Parathyroid adenoma (tissue), 2 donors: ENCODE measurements around the gene HRC.
"Not testable (repeated sequence)": the region's sequence is repeated elsewhere in the genome, so short reads cannot be mapped to it uniquely, and the experiment has no call there.

Experiments
- H2AFZ ChIP-seq: fragments of 300-600 bp; sonication (generic); one replicate; pipeline ENCODE4 v1.7.0; 2017; ENCODE audit warnings: antibody characterized with exemption, mild to moderate bottlenecking
- H3K27ac ChIP-seq: fragments of 300-600 bp; sonication (generic); one replicate; pipeline ENCODE4 v1.7.0; 2017
- H3K27me3 ChIP-seq: fragments of 300-600 bp; sonication (generic); one replicate; pipeline ENCODE4 v1.7.0; 2017; ENCODE audit warnings: low read length; ENCODE audit not compliant: control insufficient read depth, insufficient read depth
- H3K36me3 ChIP-seq: fragments of 300-600 bp; sonication (generic); one replicate; pipeline ENCODE4 v1.7.0; 2017; ENCODE audit warnings: low read length; ENCODE audit not compliant: control insufficient read depth, insufficient read depth
- H3K4me1 ChIP-seq: fragments of 300-600 bp; sonication (generic); one replicate; pipeline ENCODE4 v1.7.0; 2017; ENCODE audit warnings: control low read depth
- H3K4me2 ChIP-seq: fragments of 300-600 bp; sonication (generic); one replicate; pipeline ENCODE4 v1.7.0; 2017; ENCODE audit warnings: low read length
- H3K4me3 ChIP-seq: fragments of 300-600 bp; sonication (generic); one replicate; pipeline ENCODE4 v1.7.0; 2017; ENCODE audit warnings: low read depth, low read length
- H3K79me2 ChIP-seq: fragments of 300-600 bp; sonication (generic); one replicate; pipeline ENCODE4 v1.7.0; 2017; ENCODE audit warnings: control low read depth
- H3K9ac ChIP-seq: fragments of 300-600 bp; sonication (generic); one replicate; pipeline ENCODE4 v1.7.0; 2017; ENCODE audit warnings: mild to moderate bottlenecking
- H3K9me3 ChIP-seq: fragments of 300-600 bp; sonication (generic); one replicate; pipeline ENCODE4 v1.7.0; 2017; ENCODE audit warnings: low read length; ENCODE audit not compliant: control insufficient read depth
- CTCF ChIP-seq: fragments of 300-600 bp; sonication (generic); IDR thresholded peaks from one replicate; pipeline ENCODE4 v1.7.0; 2017; ENCODE audit warnings: antibody characterized with exemption, mild to moderate bottlenecking
- donor health status: primary hyperparathyroidism.

The HRC gene

GRCh38 chr19:49186108-49186507 lies 30.9 kb upstream of the HRC start:
- H3K27ac ChIP-seq, result no peak overlapping the region
- no peaks in the 10 kb centered on the region for H3K36me3 ChIP-seq
- no peak overlapping the region for H3K4me3 ChIP-seq
- no peak overlapping the region for H3K4me2 ChIP-seq
- no peaks in the 10 kb centered on the region for H3K9me3 ChIP-seq
- H3K27me3 ChIP-seq, result no peaks in the 10 kb centered on the region
- no peak for TF ChIP-seq CTCF
- H3K4me1 ChIP-seq, result no peaks in the 10 kb centered on the region
- H3K9ac ChIP-seq, result no peak overlapping the region
- no peak overlapping the region for H2AFZ ChIP-seq
- no peaks in the 10 kb centered on the region for H3K79me2 ChIP-seq

- Histone ChIP-seq H3K9ac (no peak overlapping the region), H3K4me3 (no peak overlapping the region), H3K27me3 (no peaks in the 10 kb centered on the region), H3K27ac (no peak overlapping the region), H3K36me3 (no peaks in the 10 kb centered on the region), H2AFZ (no peak overlapping the region), H3K4me2 (no peak overlapping the region), H3K9me3 (no peaks in the 10 kb centered on the region), H3K79me2 (no peaks in the 10 kb centered on the region), H3K4me1 (no peaks in the 10 kb centered on the region)
- TF ChIP-seq CTCF, result no peak
These were observed 27.7 kb upstream of the HRC start for GRCh38 chr19:49182848-49183375.

- H2AFZ ChIP-seq, H3K9me3 ChIP-seq: not testable (repeated sequence)
These were observed 27.0 kb upstream of the HRC start for GRCh38 chr19:49182010-49182847.

GRCh38 chr19:49180659-49181058 lies 25.5 kb upstream of the HRC start:
- no peak overlapping the region for H3K4me2 ChIP-seq
- no peak for TF ChIP-seq CTCF
- no peak overlapping the region for H3K4me3 ChIP-seq
- H3K27ac ChIP-seq, result no peak overlapping the region
- no peaks in the 10 kb centered on the region for H3K36me3 ChIP-seq
- H3K79me2 ChIP-seq, result no peaks in the 10 kb centered on the region
- no peaks in the 10 kb centered on the region for H3K4me1 ChIP-seq
- no peaks in the 10 kb centered on the region for H3K27me3 ChIP-seq
- H3K9me3 ChIP-seq, result no peaks in the 10 kb centered on the region
- no peak overlapping the region for H2AFZ ChIP-seq
- H3K9ac ChIP-seq, result no peak overlapping the region

More at GRCh38 chr19:49182010-49182847, 27.0 kb upstream of the HRC start:
- H3K27ac ChIP-seq, H3K36me3 ChIP-seq, H3K4me1 ChIP-seq, H3K4me2 ChIP-seq, H3K79me2 ChIP-seq, H3K9ac ChIP-seq, H3K4me3 ChIP-seq, H3K27me3 ChIP-seq: not testable (repeated sequence)

GRCh38 chr19:49173198-49173597 lies 18.0 kb upstream of the HRC start:
- H3K4me3 ChIP-seq, result no peak overlapping the region
- H3K4me1 ChIP-seq, result no peaks in the 10 kb centered on the region
- no peaks in the 10 kb centered on the region for H3K9me3 ChIP-seq
- H3K27me3 ChIP-seq, result no peaks in the 10 kb centered on the region
- H3K79me2 ChIP-seq, result no peaks in the 10 kb centered on the region
- no peak overlapping the region for H3K4me2 ChIP-seq
- no peak overlapping the region for H2AFZ ChIP-seq
- no peak overlapping the region for H3K9ac ChIP-seq
- no peak for TF ChIP-seq CTCF
- no peak overlapping the region for H3K27ac ChIP-seq
- H3K36me3 ChIP-seq, result no peaks in the 10 kb centered on the region
